ENCODE results near the gene ZNF557. TPM values are rescaled to one million over a fixed set of nuclear protein-coding genes. Genes with fewer than 3 reads are reported as not detected.

Gene ZNF557
- total and polyA plus RNA-seq, 7 experiments from 2014 or later = 5.4 to 36.2 (median 15.8) TPM

- DNase-seq = no peak
- Histone ChIP-seq H3K4me1 (ENCODE audit: control insufficient read depth in 2 of 2, insufficient read depth in 2 of 2, low read length in 2 of 2) (no peaks in the 10 kb centered on the region), H3K4me3 (ENCODE audit: low read length) (no peak overlapping the region), H3K36me3 (ENCODE audit: control insufficient read depth in 2 of 3, insufficient read depth in 3 of 3, low read length in 3 of 3) (no peaks in the 10 kb centered on the region), H3K27ac (ENCODE audit: low read depth, low read length) (no peak overlapping the region), H3K9me3 (ENCODE audit: control insufficient read depth in 2 of 3, low read length in 3 of 3) (no peaks in the 10 kb centered on the region), H3K27me3 (ENCODE audit: control insufficient read depth in 2 of 2, insufficient read depth in 2 of 2, low read length in 2 of 2) (no peaks in the 10 kb centered on the region)
- no peaks in the 10 kb centered on the region for H3K4me1 Mint-ChIP-seq
- ATAC-seq = no peak
- intact Hi-C loops (cut with micrococcal nuclease) = no loop called here
- CTCF ChIA-PET = interaction anchor here (0.6 kb wide), 1 partner anchor 614 kb away, joined by 3 read pairs; no protein-coding TSS in a partner anchor
- H3K27me3 Mint-ChIP-seq = peaks cover 0 to 9% (median 1%) of the 10 kb centered on the region in 5 donors
- H3K36me3 Mint-ChIP-seq = peaks cover 0 to 13% (median 0%) of the 10 kb centered on the region in 5 donors
- H3K9me3 Mint-ChIP-seq = peaks cover 0 to 16% (median 0%) of the 10 kb centered on the region in 11 donors
- POLR2A ChIA-PET = no interaction called here
- H3K4me3 Mint-ChIP-seq = no peak overlapping the region
- no peak overlapping the region for H3K27ac Mint-ChIP-seq
Measured at GRCh38 chr19:7117248-7117647, 47.7 kb downstream of the ZNF557 start.

DNA sequence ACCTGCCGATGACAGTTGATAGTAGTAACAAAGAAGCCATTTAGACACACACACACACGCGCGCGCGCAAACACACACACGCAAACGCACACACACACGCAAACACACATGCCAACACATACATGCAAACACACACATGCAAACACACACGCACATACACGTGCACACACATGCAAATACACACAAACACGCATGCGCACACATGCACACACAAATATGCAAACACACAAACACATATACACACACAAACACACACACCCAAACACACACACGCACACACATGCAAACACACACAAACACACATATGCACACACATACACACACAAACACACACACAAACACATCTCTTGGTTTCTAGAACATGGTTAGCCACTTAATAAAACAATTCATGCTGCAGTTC lies 50.1 kb downstream of the ZNF557 start:
- no peak for DNase-seq
- Mint-ChIP-seq H3K27ac (peak overlapping the region in 1 of 9 donors; percentile 5), H3K27me3 (peaks cover 0 to 4% (median 0%) of the 10 kb centered on the region in 5 donors), H3K4me1 (no peaks in the 10 kb centered on the region), H3K36me3 (peaks cover 0 to 18% (median 2%) of the 10 kb centered on the region in 5 donors), H3K4me3 (no peak overlapping the region), H3K9me3 (peaks cover 0 to 6% (median under 1%) of the 10 kb centered on the region in 11 donors)
- intact Hi-C loops (cut with micrococcal nuclease) = no loop called here
- ChIA-PET CTCF (interaction anchor here (0.6 kb wide), 1 partner anchor 530 kb away, joined by 4 read pairs; no protein-coding TSS in a partner anchor), POLR2A (no interaction called here)
- Histone ChIP-seq H3K4me1 (ENCODE audit: control insufficient read depth in 2 of 2, insufficient read depth in 2 of 2, low read length in 2 of 2) (no peaks in the 10 kb centered on the region), H3K27me3 (ENCODE audit: control insufficient read depth in 2 of 2, insufficient read depth in 2 of 2, low read length in 2 of 2) (no peaks in the 10 kb centered on the region), H3K4me3 (ENCODE audit: low read length) (no peak overlapping the region), H3K36me3 (ENCODE audit: control insufficient read depth in 2 of 3, insufficient read depth in 3 of 3, low read length in 3 of 3) (no peaks in the 10 kb centered on the region), H3K9me3 (ENCODE audit: control insufficient read depth in 2 of 3, low read length in 3 of 3) (no peaks in the 10 kb centered on the region), H3K27ac (ENCODE audit: low read depth, low read length) (no peak overlapping the region)
- ATAC-seq = no peak

GRCh38 chr19:7120499-7120898 lies 51.0 kb downstream of the ZNF557 start:
- H3K27me3 Mint-ChIP-seq = peaks cover 0 to 4% (median 0%) of the 10 kb centered on the region in 5 donors
- peaks cover 0 to 2% (median 0%) of the 10 kb centered on the region in 7 donors for H3K4me1 Mint-ChIP-seq
- intact Hi-C loops (cut with micrococcal nuclease) = no loop called here
- no peak overlapping the region for H3K27ac ChIP-seq (ENCODE audit: low read depth, low read length)
- H3K4me3 Mint-ChIP-seq = no peak overlapping the region
- H3K27ac Mint-ChIP-seq = no peak overlapping the region
- peaks cover 0 to 15% (median 4%) of the 10 kb centered on the region in 11 donors for H3K9me3 Mint-ChIP-seq
- H3K27me3 ChIP-seq (ENCODE audit: control insufficient read depth in 2 of 2, insufficient read depth in 2 of 2, low read length in 2 of 2) = no peaks in the 10 kb centered on the region
- peaks cover 4 to 22% (median 10%) of the 10 kb centered on the region in 5 donors for H3K36me3 Mint-ChIP-seq
- DNase-seq = no peak
- peaks cover 0 to 3% (median 0%) of the 10 kb centered on the region in 3 experiments for H3K36me3 ChIP-seq (ENCODE audit: control insufficient read depth in 2 of 3, insufficient read depth in 3 of 3, low read length in 3 of 3)
- POLR2A ChIA-PET = no interaction called here
- ATAC-seq = no peak
- H3K9me3 ChIP-seq (ENCODE audit: control insufficient read depth in 2 of 3, low read length in 3 of 3) = peaks cover 0 to 7% (median 0%) of the 10 kb centered on the region in 3 experiments
- H3K4me3 ChIP-seq (ENCODE audit: low read length) = no peak overlapping the region
- H3K4me1 ChIP-seq (ENCODE audit: control insufficient read depth in 2 of 2, insufficient read depth in 2 of 2, low read length in 2 of 2) = no peaks in the 10 kb centered on the region
- CTCF ChIA-PET = interaction anchor here (0.6 kb wide), 1 partner anchor 529 kb away, joined by 4 read pairs; no protein-coding TSS in a partner anchor

DNA sequence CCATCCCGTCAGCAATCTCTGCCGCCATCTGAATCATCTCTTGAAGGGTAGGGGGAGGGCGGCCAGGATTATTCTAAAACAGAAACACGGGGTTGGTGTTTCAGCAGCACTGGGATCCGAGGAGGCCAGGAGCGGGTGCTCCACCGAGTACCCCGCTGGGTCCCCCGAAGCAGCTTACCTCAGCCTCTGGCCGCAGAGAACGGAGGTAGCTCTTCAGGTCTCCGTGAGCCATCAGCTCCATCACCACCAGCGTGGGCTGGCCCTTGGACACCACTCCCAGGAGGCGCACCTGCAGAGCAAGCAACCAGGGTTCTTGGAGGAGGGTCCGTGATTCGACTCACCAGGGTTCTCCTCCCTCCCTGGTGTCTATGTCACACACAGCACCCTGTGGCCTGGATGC lies 53.2 kb downstream of the ZNF557 start:
- H3K27me3 ChIP-seq (ENCODE audit: control insufficient read depth in 2 of 2, insufficient read depth in 2 of 2, low read length in 2 of 2) = no peaks in the 10 kb centered on the region
- Mint-ChIP-seq H3K27ac (no peak overlapping the region), H3K4me1 (peaks cover 0 to 2% (median 0%) of the 10 kb centered on the region in 7 donors), H3K36me3 (peaks cover 4 to 22% (median 14%) of the 10 kb centered on the region in 5 donors), H3K27me3 (no peaks in the 10 kb centered on the region), H3K9me3 (peaks cover 0 to 23% (median 5%) of the 10 kb centered on the region in 11 donors), H3K4me3 (no peak overlapping the region)
- no peak for ATAC-seq
- ChIA-PET POLR2A (no interaction called here), CTCF (no interaction called here)
- peaks cover 0 to 19% (median 0%) of the 10 kb centered on the region in 3 experiments for H3K9me3 ChIP-seq (ENCODE audit: control insufficient read depth in 2 of 3, low read length in 3 of 3)
- DNase-seq = no peak
- H3K4me1 ChIP-seq (ENCODE audit: control insufficient read depth in 2 of 2, insufficient read depth in 2 of 2, low read length in 2 of 2) = no peaks in the 10 kb centered on the region
- peaks cover 0 to 9% (median 0%) of the 10 kb centered on the region in 3 experiments for H3K36me3 ChIP-seq (ENCODE audit: control insufficient read depth in 2 of 3, insufficient read depth in 3 of 3, low read length in 3 of 3)
- intact Hi-C loops (cut with micrococcal nuclease) = no loop called here
- no peak overlapping the region for H3K27ac ChIP-seq (ENCODE audit: low read depth, low read length)
- H3K4me3 ChIP-seq (ENCODE audit: low read length) = no peak overlapping the region

- H3K27ac Mint-ChIP-seq = peak overlapping the region in 1 of 9 donors; percentile 8
- ChIA-PET POLR2A (no interaction called here), CTCF (no interaction called here)
- no peaks in the 10 kb centered on the region for H3K4me1 ChIP-seq (ENCODE audit: control insufficient read depth in 2 of 2, insufficient read depth in 2 of 2, low read length in 2 of 2)
- ATAC-seq (no peak), DNase-seq (no peak)
- no peak overlapping the region for H3K4me3 Mint-ChIP-seq
- peaks cover 0 to 23% (median 5%) of the 10 kb centered on the region in 11 donors for H3K9me3 Mint-ChIP-seq
- H3K36me3 Mint-ChIP-seq = peaks cover 4 to 19% (median 13%) of the 10 kb centered on the region in 5 donors
- H3K4me1 Mint-ChIP-seq = peaks cover 0 to 2% (median 0%) of the 10 kb centered on the region in 7 donors
- H3K4me3 ChIP-seq (ENCODE audit: low read length) = no peak overlapping the region
- H3K36me3 ChIP-seq (ENCODE audit: control insufficient read depth in 2 of 3, insufficient read depth in 3 of 3, low read length in 3 of 3) = peaks cover 0 to 9% (median 0%) of the 10 kb centered on the region in 3 experiments
- H3K27ac ChIP-seq (ENCODE audit: low read depth, low read length) = no peak overlapping the region
- intact Hi-C loops (cut with micrococcal nuclease) = no loop called here
- H3K27me3 ChIP-seq (ENCODE audit: control insufficient read depth in 2 of 2, insufficient read depth in 2 of 2, low read length in 2 of 2) = no peaks in the 10 kb centered on the region
- H3K27me3 Mint-ChIP-seq = no peaks in the 10 kb centered on the region
- H3K9me3 ChIP-seq (ENCODE audit: control insufficient read depth in 2 of 3, low read length in 3 of 3) = peaks cover 0 to 19% (median 0%) of the 10 kb centered on the region in 3 experiments
Measured at GRCh38 chr19:7124782-7125181, 55.3 kb downstream of the ZNF557 start.

DNA sequence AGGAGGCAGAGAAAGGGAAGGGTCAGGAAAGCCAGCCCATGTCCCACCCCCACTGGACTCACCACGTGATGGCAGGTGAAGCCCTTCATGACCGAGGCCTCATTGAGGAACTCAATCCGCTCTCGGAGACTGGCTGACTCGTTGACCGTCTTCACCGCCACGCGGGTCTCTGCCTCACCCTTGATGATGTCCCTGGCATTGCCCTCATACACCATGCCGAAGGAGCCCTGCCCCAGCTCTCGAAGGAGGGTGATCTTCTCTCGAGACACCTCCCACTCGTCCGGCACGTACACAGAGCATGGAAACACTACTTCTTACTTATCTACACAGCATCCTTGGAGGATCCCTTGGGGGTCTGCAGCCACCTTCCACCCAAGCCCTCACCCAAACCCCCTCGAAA lies 55.7 kb downstream of the ZNF557 start:
- no peak overlapping the region for H3K4me3 Mint-ChIP-seq
- ChIA-PET POLR2A (interaction anchor here (1.0 kb wide), 1 partner anchor 9 kb away, joined by 4 read pairs; no protein-coding TSS in a partner anchor), CTCF (no interaction called here)
- H3K27ac ChIP-seq (ENCODE audit: low read depth, low read length) = no peak overlapping the region
- ATAC-seq (no peak), DNase-seq (no peak)
- peaks cover 0 to 23% (median 0%) of the 10 kb centered on the region in 3 experiments for H3K9me3 ChIP-seq (ENCODE audit: control insufficient read depth in 2 of 3, low read length in 3 of 3)
- peaks cover 0 to 23% (median 5%) of the 10 kb centered on the region in 11 donors for H3K9me3 Mint-ChIP-seq
- peaks cover 0 to 9% (median 0%) of the 10 kb centered on the region in 3 experiments for H3K36me3 ChIP-seq (ENCODE audit: control insufficient read depth in 2 of 3, insufficient read depth in 3 of 3, low read length in 3 of 3)
- intact Hi-C loops (cut with micrococcal nuclease) = no loop called here
- H3K27me3 Mint-ChIP-seq = no peaks in the 10 kb centered on the region
- peaks cover 4 to 19% (median 13%) of the 10 kb centered on the region in 5 donors for H3K36me3 Mint-ChIP-seq
- peak overlapping the region in 1 of 9 donors; percentile 48 for H3K27ac Mint-ChIP-seq
- no peak overlapping the region for H3K4me3 ChIP-seq (ENCODE audit: low read length)
- H3K4me1 Mint-ChIP-seq = peaks cover 0 to 2% (median 0%) of the 10 kb centered on the region in 7 donors
- H3K27me3 ChIP-seq (ENCODE audit: control insufficient read depth in 2 of 2, insufficient read depth in 2 of 2, low read length in 2 of 2) = no peaks in the 10 kb centered on the region
- no peaks in the 10 kb centered on the region for H3K4me1 ChIP-seq (ENCODE audit: control insufficient read depth in 2 of 2, insufficient read depth in 2 of 2, low read length in 2 of 2)

DNA sequence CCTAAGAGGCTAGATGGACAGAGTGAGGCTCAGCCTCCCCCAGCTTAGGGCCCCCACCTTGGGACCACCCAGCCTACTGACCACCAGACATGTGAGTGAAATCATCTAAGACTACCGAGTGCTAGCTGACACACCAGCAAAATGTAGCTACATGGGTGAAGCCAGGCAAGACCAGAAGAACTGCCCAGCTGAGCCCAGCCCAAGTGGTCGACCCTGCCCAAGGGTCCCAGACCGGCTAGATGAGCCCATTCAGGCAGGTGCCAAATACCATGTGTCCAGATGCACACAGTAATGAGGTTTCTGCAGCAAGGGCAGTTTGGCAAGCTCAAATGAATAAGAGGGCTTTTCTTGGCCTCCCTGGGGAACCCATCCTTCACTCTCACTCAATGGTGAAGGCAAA lies 56.6 kb downstream of the ZNF557 start:
- peaks cover 0 to 23% (median 5%) of the 10 kb centered on the region in 11 donors for H3K9me3 Mint-ChIP-seq
- POLR2A ChIA-PET = interaction anchor here (1.0 kb wide), 1 partner anchor 8 kb away, joined by 4 read pairs; no protein-coding TSS in a partner anchor

More for the DNA sequence above, 56.6 kb downstream of the ZNF557 start:
- no peak for DNase-seq
- Histone ChIP-seq H3K4me3 (ENCODE audit: low read length) (no peak overlapping the region), H3K9me3 (ENCODE audit: control insufficient read depth in 2 of 3, low read length in 3 of 3) (peaks cover 0 to 24% (median 0%) of the 10 kb centered on the region in 3 experiments), H3K36me3 (ENCODE audit: control insufficient read depth in 2 of 3, insufficient read depth in 3 of 3, low read length in 3 of 3) (peaks cover 0 to 9% (median 0%) of the 10 kb centered on the region in 3 experiments), H3K27ac (ENCODE audit: low read depth, low read length) (no peak overlapping the region), H3K27me3 (ENCODE audit: control insufficient read depth in 2 of 2, insufficient read depth in 2 of 2, low read length in 2 of 2) (no peaks in the 10 kb centered on the region), H3K4me1 (ENCODE audit: control insufficient read depth in 2 of 2, insufficient read depth in 2 of 2, low read length in 2 of 2) (no peaks in the 10 kb centered on the region)
- ATAC-seq = no peak
- H3K36me3 Mint-ChIP-seq = peaks cover 4 to 14% (median 12%) of the 10 kb centered on the region in 5 donors
- intact Hi-C loops (cut with micrococcal nuclease) = no loop called here
- H3K27ac Mint-ChIP-seq = no peak overlapping the region
- no peak overlapping the region for H3K4me3 Mint-ChIP-seq
- CTCF ChIA-PET = no interaction called here
- H3K4me1 Mint-ChIP-seq = peaks cover 0 to 2% (median 0%) of the 10 kb centered on the region in 7 donors
- H3K27me3 Mint-ChIP-seq = no peaks in the 10 kb centered on the region
